SK-N-MC (cell line): ENCODE results near the gene MAFG.

Source experiments
- DNase-seq: peaks from one replicate; pipeline ENCODE4 v3.0.0-alpha.2; 2011; ENCODE audit warnings: low read depth, low spot score
- H3K27ac ChIP-seq: fragments of 200-600 bp; sonication (generic); 2 replicates; pipeline ENCODE4 v1.5.1; 2016; ENCODE audit warnings: mixed run types
- H3K36me3 ChIP-seq: fragments of 200-600 bp; sonication (generic); 2 replicates; pipeline ENCODE4 v1.6.1; 2017; ENCODE audit warnings: antibody characterized with exemption, low read length, mixed read lengths; ENCODE audit not compliant: insufficient read depth
- H3K4me3 ChIP-seq: fragments of 200-600 bp; sonication (generic); 2 replicates; pipeline ENCODE4 v1.5.1; 2016
- H3K9ac ChIP-seq: fragments of 200-600 bp; sonication (generic); 2 replicates; pipeline ENCODE4 v1.8.0; 2017; ENCODE audit warnings: mixed run types, mixed read lengths; ENCODE audit not compliant: insufficient read length
- H3K9me3 ChIP-seq: fragments of 200-600 bp; sonication (generic); 2 replicates; pipeline ENCODE4 v1.6.1; 2017; ENCODE audit warnings: low read depth, mild to moderate bottlenecking, antibody characterized with exemption, low read length, moderate library complexity, mixed read lengths
- EZH2 ChIP-seq: fragments of 200-600 bp; sonication (generic); IDR thresholded peaks from one replicate; pipeline ENCODE4 v1.6.1; 2017; ENCODE audit warnings: antibody characterized with exemption
- FOXP2 ChIP-seq: optimal IDR thresholded peaks from 2 replicates; pipeline ENCODE3; 2011; ENCODE audit warnings: mild to moderate bottlenecking, moderate library complexity; ENCODE audit not compliant: insufficient read depth; ENCODE audit errors: extremely low read length, control extremely low read depth
- POLR2AphosphoS5 ChIP-seq: IDR thresholded peaks from 2 replicates; pipeline ENCODE4 v1.6.1; 2012; ENCODE audit warnings: mild to moderate bottlenecking, low read depth, low read length, borderline replicate concordance

MAFG gene

DNA sequence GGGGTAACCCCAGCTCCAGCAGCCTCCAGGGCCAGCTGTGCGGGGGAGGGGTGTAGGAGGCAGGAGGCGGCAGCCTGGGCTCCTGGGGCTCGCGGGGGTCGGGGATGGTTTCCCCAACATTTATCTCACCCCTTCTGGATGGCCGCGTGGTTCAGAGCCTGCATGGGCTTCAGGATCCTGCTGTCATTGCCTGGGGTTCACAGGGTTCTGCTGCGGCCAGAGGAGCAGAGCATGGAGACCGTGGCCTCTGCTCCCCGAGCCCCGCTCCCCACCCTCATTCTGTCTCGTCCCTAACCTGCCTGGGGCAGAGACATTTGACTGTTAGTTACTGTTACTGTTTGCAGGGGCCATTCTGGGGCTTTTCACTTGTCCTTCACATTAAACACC, 14.6 kb upstream of the MAFG start:
- no peaks in the 10 kb centered on the region for H3K9me3 ChIP-seq
- no peak overlapping the region for H3K27ac ChIP-seq
- TF ChIP-seq FOXP2 (no peak), EZH2 (no peak), POLR2AphosphoS5 (no peak)
- H3K4me3 ChIP-seq, result no peak overlapping the region
- no peaks in the 10 kb centered on the region for H3K36me3 ChIP-seq
- no peak overlapping the region for H3K9ac ChIP-seq
- DNase-seq, result no peak

DNA sequence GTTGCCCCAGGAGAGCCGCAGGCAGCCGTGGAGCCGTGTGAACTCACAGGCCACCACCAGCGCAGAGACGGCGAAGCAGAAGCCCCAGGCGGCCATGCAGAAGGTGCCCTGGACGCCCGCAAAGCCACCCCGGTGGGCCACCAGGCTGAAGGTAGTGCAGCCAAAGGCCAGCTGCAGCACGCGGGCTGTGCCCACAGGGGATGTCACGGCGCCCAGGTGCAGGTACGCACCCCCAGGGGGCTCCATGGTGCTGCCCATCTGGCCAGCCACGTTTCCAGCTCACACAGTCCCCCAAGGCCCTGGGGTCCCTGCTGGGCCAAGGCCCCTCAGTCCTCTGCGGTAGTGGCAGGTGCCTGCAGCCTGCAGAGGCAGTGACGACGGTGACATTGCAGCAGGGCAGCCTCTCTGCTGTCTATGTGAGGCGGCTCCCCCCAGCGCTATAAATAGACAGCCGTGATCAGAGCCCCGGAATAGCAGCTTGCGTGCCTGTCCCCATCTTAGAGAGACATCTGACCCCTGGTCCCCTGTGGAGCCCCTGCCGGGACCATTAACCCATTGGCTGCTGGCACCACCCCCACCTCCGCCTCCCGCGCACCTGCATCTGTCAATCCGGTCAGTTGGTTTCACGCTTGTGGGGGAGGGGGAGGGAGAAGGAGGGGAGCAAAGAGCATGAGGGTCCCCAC, 14.1 kb upstream of the MAFG start:
- TF ChIP-seq POLR2AphosphoS5 (no peak), FOXP2 (no peak), EZH2 (no peak)
- no peak for DNase-seq
- Histone ChIP-seq H3K9ac (no peak overlapping the region), H3K9me3 (no peaks in the 10 kb centered on the region), H3K36me3 (no peaks in the 10 kb centered on the region), H3K4me3 (no peak overlapping the region), H3K27ac (no peak overlapping the region)

DNA sequence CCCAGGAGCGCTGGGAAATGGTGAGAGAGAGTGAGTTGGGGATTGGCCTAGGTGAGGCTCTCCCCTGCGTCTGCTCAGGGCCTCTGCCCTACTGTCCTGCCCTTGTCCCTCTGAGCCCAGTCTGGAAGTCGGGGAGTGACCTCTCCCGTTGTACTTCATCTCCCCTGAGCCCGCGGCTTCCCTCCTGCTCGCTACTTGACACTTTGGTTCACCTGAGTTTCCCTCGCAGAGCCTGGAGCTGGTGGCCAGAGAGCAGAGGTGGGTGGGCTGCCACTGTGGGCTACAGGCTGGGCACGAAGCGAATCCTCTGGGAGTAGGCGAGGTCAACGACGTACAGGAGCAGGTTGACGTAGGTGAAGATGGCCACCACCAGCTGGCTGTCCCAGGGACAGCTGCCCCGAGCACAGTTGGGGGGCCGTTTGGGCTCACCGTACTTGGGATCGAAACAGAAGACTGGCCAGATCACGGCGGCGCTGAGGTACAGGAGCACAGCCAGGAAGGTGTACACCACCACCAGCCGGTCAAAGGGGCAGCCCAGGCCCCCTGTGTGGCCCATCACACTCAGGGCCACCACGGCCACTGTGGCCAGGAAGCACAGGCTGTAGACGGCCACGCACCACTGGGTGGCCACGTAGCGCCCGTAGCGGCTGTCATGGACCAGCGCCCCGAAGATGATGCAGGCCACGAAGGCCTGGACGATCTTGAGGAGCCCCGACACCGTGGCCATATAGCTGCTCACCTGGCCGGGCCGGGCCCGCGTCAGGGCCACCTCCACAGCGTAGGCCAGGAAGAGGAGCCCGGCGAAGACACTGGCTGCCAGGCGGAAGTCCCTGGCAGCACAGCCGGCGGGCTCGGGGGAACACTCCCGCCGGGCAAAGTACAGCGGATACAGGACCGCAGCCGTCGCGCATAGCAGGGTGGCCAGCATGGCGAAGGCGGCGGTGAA, 13.3 kb upstream of the MAFG start:
- no peak overlapping the region for H3K9ac ChIP-seq
- H3K9me3 ChIP-seq, result no peaks in the 10 kb centered on the region
- TF ChIP-seq FOXP2, result no peak
- no peak for TF ChIP-seq EZH2
- no peak for TF ChIP-seq POLR2AphosphoS5
- no peak overlapping the region for H3K27ac ChIP-seq
- DNase-seq, result no peak
- H3K4me3 ChIP-seq, result no peak overlapping the region
- H3K36me3 ChIP-seq, result no peaks in the 10 kb centered on the region; the same call in 1 of the 2 replicates

DNA sequence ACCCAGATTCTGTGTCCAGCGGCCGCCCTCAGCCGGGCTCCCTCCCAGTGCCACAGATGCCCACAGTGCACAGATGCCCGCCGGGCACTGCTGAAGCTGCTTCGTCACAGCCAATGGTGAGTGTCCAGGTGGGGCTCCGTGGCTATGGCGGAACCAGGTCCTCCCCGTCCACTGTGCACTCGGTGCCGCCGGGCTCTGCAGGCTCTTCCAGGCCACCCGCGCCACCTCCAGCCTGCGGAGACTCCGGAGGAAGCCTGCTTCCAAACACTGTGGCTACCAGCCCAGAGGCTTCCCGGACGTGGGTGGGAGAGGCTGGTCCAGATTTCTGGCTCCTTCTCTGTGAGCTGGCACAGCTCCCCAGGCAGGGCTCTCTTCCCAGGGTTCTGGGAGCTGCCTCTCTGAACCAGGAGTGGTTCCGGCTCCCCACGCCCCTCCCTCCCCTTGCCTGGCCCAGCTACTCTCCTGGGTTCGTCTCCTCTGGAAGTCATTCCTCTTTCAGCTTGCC, 12.4 kb upstream of the MAFG start:
- H3K9me3 ChIP-seq, result no peaks in the 10 kb centered on the region
- DNase-seq, result no peak
- TF ChIP-seq EZH2 (no peak), FOXP2 (no peak), POLR2AphosphoS5 (no peak)
- no peak overlapping the region for H3K9ac ChIP-seq
- no peak overlapping the region for H3K27ac ChIP-seq
- peaks cover 5% of the 10 kb centered on the region; the same call in 1 of the 2 replicates for H3K36me3 ChIP-seq
- no peak overlapping the region for H3K4me3 ChIP-seq

DNA sequence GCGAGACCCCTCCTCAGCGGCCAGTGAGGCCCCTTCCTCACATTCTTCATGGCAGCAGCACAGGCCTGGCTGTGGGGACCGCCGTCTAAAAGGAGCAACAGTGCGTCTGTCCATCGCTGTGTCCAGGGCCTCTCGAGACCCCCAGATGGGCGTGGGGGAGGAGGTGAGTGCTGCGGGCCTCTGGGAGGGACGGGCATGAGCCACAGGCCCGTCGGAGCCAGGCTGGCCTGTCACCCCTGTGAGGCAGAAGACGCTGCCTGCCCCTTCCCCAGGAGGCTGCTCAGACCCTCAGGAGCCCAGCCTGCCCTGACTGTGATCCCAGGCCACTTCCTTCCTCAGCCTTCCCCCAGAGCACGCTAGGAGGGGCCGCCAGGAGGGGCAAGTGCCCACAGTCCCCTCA, 11.7 kb upstream of the MAFG start:
- Histone ChIP-seq H3K27ac (no peak overlapping the region), H3K9me3 (no peaks in the 10 kb centered on the region), H3K4me3 (no peak overlapping the region), H3K36me3 (peaks cover 5% of the 10 kb centered on the region; the same call in 1 of the 2 replicates), H3K9ac (no peak overlapping the region)
- DNase-seq, result no peak
- no peak for TF ChIP-seq FOXP2
- TF ChIP-seq POLR2AphosphoS5, result no peak
- TF ChIP-seq EZH2, result no peak

DNA sequence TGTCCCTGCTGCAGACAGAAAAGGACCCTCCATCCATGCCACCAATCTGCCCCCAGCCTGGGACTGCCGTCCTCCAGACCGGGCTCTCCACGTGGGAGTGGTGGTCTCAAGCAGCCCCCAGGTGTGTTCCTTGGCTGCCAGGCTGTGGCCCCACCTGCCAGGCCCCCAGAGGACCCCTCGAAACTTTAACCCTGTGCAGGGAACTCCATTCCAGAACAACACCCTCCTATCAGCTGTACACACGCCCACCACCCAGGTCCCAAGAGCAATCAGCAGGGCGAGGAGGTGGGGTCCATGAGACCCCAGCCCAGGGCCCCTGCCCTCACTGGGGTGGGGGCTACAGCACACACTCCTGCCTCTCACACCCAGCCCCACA, 8.2 kb upstream of the MAFG start:
- DNase-seq, result no peak
- H3K36me3 ChIP-seq, result peaks cover 5% of the 10 kb centered on the region; the same call in 1 of the 2 replicates
- H3K4me3 ChIP-seq, result peak overlapping the region; percentile 95
- no peak overlapping the region for H3K27ac ChIP-seq
- H3K9me3 ChIP-seq, result no peaks in the 10 kb centered on the region
- H3K9ac ChIP-seq, result peak overlapping the region; percentile 47
- no peak for TF ChIP-seq EZH2
- TF ChIP-seq POLR2AphosphoS5, result no peak

DNA sequence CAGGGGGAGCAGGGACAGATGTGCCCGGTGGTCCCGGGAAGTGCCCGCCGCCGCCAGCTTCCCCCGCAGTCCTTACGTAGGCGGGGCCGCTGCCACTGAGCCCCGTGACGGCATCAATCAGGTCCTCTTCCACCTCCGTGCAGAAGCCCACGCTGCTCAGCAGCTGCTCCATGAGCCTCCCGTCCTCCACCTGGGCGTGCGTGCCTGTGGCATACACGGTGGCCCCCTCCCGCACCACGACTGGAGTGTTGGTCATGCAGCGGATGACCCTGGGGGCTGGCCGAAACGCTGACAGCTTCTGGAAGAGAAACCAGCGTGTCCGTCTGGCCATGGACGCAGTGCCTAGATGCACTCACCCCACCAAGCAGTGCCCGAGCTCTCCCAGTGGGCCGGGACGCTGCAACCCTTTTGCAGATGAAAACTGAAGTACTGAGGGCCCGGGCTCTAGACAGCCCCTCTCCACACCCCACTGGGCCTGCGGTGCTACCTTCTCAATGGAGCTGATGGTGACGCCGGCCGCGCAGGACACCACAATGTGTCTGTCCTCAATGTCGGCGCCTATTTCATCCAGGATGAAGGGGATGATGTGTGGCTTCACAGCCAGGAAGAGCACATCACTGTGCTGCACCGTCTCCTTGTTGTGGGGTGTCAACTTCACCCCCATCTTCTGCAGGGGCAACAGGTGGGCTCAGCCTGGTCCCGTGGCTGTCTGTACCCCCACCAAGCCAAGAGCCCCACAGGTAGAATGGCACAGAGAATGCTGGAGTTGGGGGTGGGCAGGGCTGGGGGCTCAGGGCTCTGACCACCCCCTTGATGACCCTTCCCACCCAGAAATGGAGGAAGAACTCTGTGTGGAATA, 7.5 kb upstream of the MAFG start:
- Histone ChIP-seq H3K9me3 (no peaks in the 10 kb centered on the region), H3K36me3 (peaks cover 5% of the 10 kb centered on the region; the same call in 1 of the 2 replicates), H3K4me3 (no peak overlapping the region), H3K27ac (no peak overlapping the region), H3K9ac (no peak overlapping the region)
- no peak for DNase-seq
- TF ChIP-seq POLR2AphosphoS5, result no peak
- no peak for TF ChIP-seq EZH2
- TF ChIP-seq FOXP2, result no peak
